Esophagus muscularis mucosa (tissue), 3 donors: ENCODE results near the gene ADISSP.

Experiments used
- CTCF ChIP-seq, 3 experiments: fragments of 200-600 bp in 2 of 3; fragments of 450-650 bp in 1 of 3; sonication (generic) in 2 of 3; IDR thresholded peaks; one replicate each; pipeline ENCODE4 v1.5.1; 2017 to 2019; ENCODE audit warnings: antibody characterized with exemption in 3 of 3, mild to moderate bottlenecking in 2 of 3, moderate library complexity in 1 of 3
- POLR2AphosphoS5 ChIP-seq, 2 donors: sonication (generic); formaldehyde crosslinking; IDR thresholded peaks; one replicate each; pipeline ENCODE4 v1.6.1; 2017; ENCODE audit warnings: antibody characterized with exemption in 2 of 2

GRCh38 chr20:3705970-3706739, 61.4 kb downstream of the ADISSP start:
- no peak for TF ChIP-seq CTCF (IDR thresholded peaks at IDR 0.05)
- no peak for TF ChIP-seq POLR2AphosphoS5 (IDR thresholded peaks at IDR 0.05)
